Stimulated activated CD8-positive, alpha-beta memory T cell treated with anti-CD3 and anti-CD28 coated beads, Interleukin-4, amount 100 ng/mL, for 4 hours (primary cell): ENCODE measurements around the gene ALAS1.

Source experiments
- DNase-seq, 2 donors: peaks; one replicate each; pipeline ENCODE4 v3.0.0-alpha.2; 2020; ENCODE audit warnings: low read depth in 2 of 2, low spot score in 1 of 2

The ALAS1 gene

DNA sequence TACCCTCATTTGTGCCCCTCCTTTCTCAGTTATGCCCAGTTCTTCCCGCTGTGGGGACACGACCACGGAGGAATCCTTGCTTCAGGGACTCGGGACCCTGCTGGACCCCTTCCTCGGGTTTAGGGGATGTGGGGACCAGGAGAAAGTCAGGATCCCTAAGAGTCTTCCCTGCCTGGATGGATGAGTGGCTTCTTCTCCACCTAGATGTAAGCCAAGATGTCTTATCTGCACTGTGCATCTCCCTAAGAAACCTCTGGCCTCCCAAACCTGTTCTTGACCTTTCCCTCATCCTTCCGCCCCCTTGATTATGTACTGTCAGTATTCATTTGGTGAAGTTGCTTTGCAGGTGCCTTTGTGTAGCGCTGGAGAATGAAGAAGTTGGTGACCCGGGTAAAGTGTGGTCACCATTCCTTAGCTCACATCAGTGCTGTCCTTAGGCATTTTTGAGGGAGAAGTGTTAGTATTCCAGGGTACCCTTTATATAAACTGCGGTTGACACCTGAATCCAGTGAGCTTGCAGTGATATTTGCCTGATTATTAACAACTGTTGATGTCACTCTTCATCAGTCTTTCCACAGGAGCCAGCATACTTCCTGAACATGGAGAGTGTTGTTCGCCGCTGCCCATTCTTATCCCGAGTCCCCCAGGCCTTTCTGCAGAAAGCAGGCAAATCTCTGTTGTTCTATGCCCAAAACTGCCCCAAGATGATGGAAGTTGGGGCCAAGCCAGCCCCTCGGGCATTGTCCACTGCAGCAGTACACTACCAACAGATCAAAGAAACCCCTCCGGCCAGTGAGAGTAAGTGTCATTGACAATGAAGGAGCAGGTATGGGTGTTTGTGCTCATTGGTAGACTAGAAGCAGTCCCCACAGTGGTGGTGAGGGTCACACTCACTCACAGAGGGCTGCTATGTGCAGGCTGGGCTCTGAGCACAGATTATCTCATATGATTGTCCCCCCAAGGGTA, 966 bp downstream of the ALAS1 start:
- no peak for DNase-seq

- DNase-seq, result no peak
Measured at GRCh38 chr3:52200981-52201679, 3.2 kb downstream of the ALAS1 start.

DNA sequence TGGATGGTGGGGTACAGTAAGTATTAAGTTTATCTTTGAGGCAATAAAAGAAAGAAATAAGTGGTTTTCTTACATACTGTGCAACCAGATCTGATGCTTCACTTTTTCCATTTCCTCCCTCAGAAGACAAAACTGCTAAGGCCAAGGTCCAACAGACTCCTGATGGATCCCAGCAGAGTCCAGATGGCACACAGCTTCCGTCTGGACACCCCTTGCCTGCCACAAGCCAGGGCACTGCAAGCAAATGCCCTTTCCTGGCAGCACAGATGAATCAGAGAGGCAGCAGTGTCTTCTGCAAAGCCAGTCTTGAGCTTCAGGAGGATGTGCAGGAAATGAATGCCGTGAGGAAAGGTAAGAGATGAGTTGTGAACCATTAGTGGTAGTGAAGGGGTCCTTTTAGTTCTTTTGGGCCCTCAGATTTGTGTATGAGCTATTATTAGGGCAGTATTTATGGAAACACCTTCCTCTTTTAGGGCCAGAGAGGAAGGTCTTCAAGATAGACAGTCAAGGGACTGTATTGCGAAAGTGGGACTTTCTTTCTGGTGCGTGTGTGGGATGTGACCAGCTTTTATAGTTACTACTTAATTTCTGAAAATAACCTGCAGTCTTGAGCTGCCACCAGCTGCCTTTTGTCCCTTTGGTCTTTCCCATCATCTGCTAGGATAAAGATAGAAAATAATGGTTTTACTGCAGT, 4.6 kb downstream of the ALAS1 start:
- DNase-seq, result no peak

DNA sequence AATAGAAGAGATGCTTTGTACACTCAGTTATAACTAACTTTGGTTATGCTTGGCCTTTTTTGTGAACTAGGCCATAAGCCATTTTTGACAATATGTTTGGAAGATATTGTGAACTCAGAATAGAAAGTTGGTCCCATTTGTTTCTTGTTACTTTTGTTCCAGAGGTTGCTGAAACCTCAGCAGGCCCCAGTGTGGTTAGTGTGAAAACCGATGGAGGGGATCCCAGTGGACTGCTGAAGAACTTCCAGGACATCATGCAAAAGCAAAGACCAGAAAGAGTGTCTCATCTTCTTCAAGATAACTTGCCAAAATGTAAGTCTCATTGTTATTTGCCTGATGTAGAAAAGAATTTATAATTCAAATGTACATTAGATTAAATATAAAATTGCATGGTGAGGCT, 5.7 kb downstream of the ALAS1 start:
- no peak for DNase-seq

- no peak for DNase-seq
Measured at GRCh38 chr3:52204337-52205073, 6.5 kb downstream of the ALAS1 start.

DNA sequence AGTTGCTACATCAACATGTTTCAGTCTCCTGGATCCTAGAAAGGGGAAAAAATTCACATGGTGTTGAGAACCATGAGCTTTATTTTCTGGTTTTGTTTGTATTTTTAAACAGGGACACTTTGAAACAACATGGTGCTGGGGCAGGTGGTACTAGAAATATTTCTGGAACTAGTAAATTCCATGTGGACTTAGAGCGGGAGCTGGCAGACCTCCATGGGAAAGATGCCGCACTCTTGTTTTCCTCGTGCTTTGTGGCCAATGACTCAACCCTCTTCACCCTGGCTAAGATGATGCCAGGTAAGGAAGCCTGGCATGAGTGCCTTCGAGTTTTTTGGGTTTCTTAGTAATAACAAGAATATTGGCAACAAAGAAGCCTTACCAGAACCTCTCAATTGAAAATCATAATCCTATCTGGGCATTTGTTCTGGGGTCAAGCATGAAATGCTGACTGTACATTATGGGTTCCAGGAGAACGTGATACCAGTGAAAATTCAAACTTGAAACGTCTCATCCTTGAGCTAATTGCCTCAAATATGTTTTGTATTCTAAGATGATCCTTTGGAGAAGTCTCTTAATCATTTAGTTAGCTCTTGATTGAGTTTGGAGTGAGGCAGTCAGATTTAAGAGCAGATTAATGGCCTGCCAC, 7.9 kb downstream of the ALAS1 start:
- DNase-seq, result no peak

- no peak for DNase-seq
Measured at GRCh38 chr3:52208556-52208955, 10.6 kb downstream of the ALAS1 start.

DNA sequence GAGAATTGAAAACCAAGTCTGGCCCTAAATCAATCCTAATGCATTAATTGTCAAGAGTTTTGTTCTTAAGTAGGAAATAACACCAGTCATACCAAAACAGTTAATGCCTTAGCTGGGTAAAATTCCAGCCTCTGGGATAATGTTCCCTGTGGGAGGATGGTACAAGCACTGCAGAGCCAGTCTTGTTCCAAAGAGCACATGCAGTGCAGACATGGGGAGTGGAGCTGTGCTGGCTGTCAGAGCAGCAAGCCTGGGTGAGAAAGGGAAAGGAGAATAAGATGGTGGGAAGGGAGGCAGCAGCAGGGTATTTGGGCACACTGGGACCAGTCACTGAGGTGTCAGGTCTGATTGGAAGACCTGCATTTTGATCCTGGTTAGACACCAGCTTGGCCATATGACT, 12.1 kb downstream of the ALAS1 start:
- no peak for DNase-seq

GRCh38 chr3:52210550-52211046, 12.6 kb downstream of the ALAS1 start:
- no peak for DNase-seq

- DNase-seq, result no peak
Measured at GRCh38 chr3:52211268-52211891, 13.4 kb downstream of the ALAS1 start.

GRCh38 chr3:52213005-52213404, 15.0 kb downstream of the ALAS1 start:
- DNase-seq, result no peak

- no peak for DNase-seq
Measured at GRCh38 chr3:52213901-52214300, 15.9 kb downstream of the ALAS1 start.

- DNase-seq, result no peak
Measured at GRCh38 chr3:52215351-52215750, 17.4 kb downstream of the ALAS1 start.

- DNase-seq, result peak in 1 of 2 donors; percentile 41
Measured at GRCh38 chr3:52216585-52217408, 18.8 kb downstream of the ALAS1 start.

DNA sequence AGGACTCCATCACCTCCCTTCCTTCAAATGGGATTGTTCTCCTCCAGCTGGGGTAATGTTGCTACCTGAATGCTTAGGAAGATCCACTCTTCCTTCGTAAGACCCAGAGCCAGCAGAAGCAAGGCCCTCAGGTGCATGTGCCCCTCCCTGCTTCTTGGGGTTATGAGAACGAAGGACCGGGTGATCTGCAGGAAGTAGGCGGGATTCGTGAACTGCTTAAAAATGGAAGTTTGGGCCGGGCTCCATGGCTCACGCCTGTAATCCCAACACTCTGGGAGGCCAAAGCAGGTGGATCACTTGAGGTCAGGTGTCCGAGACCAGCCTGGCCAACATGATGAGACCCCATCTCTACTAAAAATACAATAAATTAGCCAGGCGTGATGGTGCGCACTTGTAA, 19.4 kb downstream of the ALAS1 start:
- no peak for DNase-seq

DNA sequence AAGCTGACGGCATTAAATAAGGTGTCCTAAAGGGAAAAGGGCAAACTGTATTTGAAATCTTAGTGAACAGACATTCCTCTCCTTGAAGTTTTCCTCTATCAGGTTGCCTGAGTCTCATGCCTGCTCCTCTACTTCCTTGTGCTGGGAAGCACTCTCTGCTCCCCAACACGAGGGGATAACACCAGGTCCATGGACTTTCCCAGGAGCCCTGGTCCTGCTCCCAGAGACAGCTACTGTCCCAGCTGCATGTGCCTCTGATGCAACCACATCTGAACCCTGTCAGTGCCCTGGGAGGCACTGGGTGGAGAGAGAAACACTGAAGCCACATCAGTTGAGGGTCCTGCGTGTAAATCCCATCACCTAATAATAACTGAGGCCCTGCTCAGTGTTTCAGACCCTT, 20.1 kb downstream of the ALAS1 start:
- no peak for DNase-seq

- DNase-seq, result no peak
Measured at GRCh38 chr3:52218454-52218853, 20.5 kb downstream of the ALAS1 start.

DNA sequence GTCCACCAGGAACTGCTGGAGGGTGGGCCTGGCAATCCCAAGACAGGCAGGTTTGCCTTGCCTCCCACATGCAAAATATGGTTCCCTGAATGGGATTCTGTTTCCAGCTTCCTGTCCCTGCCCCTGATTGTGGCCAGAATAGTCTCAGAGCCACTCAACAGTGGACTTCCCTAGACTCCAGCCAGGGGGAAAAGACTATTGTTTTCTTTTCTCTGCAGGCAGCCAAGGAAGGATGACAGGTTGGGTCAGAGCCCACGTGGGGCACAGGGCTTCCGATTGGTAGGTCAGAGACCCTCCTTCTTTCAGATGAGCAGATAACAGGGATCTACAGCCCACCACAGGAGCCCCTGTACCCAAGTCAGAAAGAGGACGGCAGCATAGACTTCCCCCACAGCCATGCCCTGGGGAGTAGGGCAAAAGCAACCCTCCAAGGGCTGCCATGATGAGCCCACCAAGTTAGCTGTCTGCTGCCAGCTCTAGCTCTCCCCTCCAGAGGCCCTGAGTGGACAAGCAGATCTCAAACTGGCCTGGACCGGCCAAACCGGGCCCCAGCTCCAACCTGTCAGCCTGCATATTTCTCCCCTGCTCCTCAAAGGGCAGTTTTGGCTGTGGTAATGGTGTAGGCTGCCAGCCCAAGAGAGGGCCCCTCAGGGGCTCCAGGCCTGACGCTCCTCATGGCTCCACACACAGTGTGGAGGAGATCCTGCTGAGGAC, 21.1 kb downstream of the ALAS1 start:
- no peak for DNase-seq
